PC-3 (cell line): Measurements from ENCODE around the gene AARS1. TPM values are rescaled to one million over a fixed set of nuclear protein-coding genes. Genes with fewer than 3 reads are reported as not detected.

Source experiments
- ATAC-seq: fragments of 200-7000 bp; cut with Tn5 transposase; 2 replicates; pipeline ENCODE4 v1.9.1; 2020; ENCODE audit warnings: mild to moderate bottlenecking, moderate library complexity
- BruUV-seq: library from RNA; stranded (reverse); fragments of 400-500 nt; replicated peaks from 2 replicates; lab custom pipeline; 2021; lab: Mats Ljungman, UMichigan
- CTCF ChIA-PET: fragments of 300-600 bp; sonication (Branson Sonifier 250); formaldehyde crosslinking; loops from one replicate; lab custom pipeline; 2022; ENCODE audit warnings: antibody characterized with exemption; lab: Charles Lee
- POLR2A ChIA-PET: fragments of 300-600 bp; sonication (Branson Sonifier 250); formaldehyde crosslinking; loops from one replicate; lab custom pipeline; 2022; ENCODE audit warnings: antibody characterized with exemption; ENCODE audit not compliant: unreplicated experiment; lab: Charles Lee
- DNase-seq: peaks from one replicate; pipeline ENCODE4 v3.0.0-alpha.2; 2015
- H2AFZ ChIP-seq: fragments of 300-600 bp; sonication (generic); 2 replicates; pipeline ENCODE4 v1.6.0; 2016; ENCODE audit warnings: antibody characterized with exemption, low read length
- H3F3A ChIP-seq: fragments of 300-600 bp; sonication (generic); one replicate; pipeline ENCODE4 v1.6.0; 2017; ENCODE audit warnings: antibody characterized with exemption, low read length, control low read depth, mild to moderate bottlenecking; ENCODE audit not compliant: unreplicated experiment
- H3K27ac ChIP-seq: fragments of 300-600 bp; sonication (generic); 2 replicates; pipeline ENCODE4 v1.5.1; 2016; ENCODE audit warnings: mild to moderate bottlenecking, low read length
- H3K27me3 ChIP-seq: fragments of 300-600 bp; sonication (generic); 2 replicates; pipeline ENCODE4 v1.6.1; 2016; ENCODE audit warnings: low read length, mixed read lengths
- H3K36me3 ChIP-seq: fragments of 300-600 bp; sonication (generic); 2 replicates; pipeline ENCODE4 v1.6.1; 2016; ENCODE audit warnings: low read depth, mixed run types, low read length, mixed read lengths
- H3K4me1 ChIP-seq: fragments of 300-600 bp; sonication (generic); 2 replicates; pipeline ENCODE4 v1.5.1; 2016; ENCODE audit warnings: low read length; ENCODE audit not compliant: insufficient read depth
- H3K4me2 ChIP-seq: fragments of 300-600 bp; sonication (generic); 2 replicates; pipeline ENCODE4 v1.6.0; 2016; ENCODE audit warnings: low read length
- H3K4me3 ChIP-seq: fragments of 300-600 bp; sonication (generic); 2 replicates; pipeline ENCODE4 v1.5.1; 2016; ENCODE audit warnings: mild to moderate bottlenecking, low read length, mixed read lengths
- H3K79me2 ChIP-seq: fragments of 300-600 bp; sonication (generic); 2 replicates; pipeline ENCODE4 v1.6.1; 2017; ENCODE audit warnings: low read length, mixed read lengths
- H3K9ac ChIP-seq: fragments of 300-600 bp; sonication (generic); 2 replicates; pipeline ENCODE4 v1.6.0; 2016; ENCODE audit warnings: mild to moderate bottlenecking, low read length
- H3K9me2 ChIP-seq: fragments of 300-600 bp; sonication (generic); replicated peaks from 2 replicates; pipeline ENCODE4 v1.6.1; 2016; ENCODE audit warnings: mixed run types, low read length, mixed read lengths
- H3K9me3 ChIP-seq: fragments of 300-600 bp; sonication (generic); 2 replicates; pipeline ENCODE4 v1.6.1; 2016; ENCODE audit warnings: low read length, mixed read lengths
- H4K20me1 ChIP-seq: fragments of 300-600 bp; sonication (generic); 2 replicates; pipeline ENCODE4 v1.6.1; 2016; ENCODE audit warnings: low read length, mixed read lengths
- EZH2 ChIP-seq: fragments of 300-600 bp; sonication (generic); IDR thresholded peaks from one replicate; pipeline ENCODE4 v1.6.1; 2017; ENCODE audit warnings: antibody characterized with exemption, mild to moderate bottlenecking, low read length; ENCODE audit not compliant: unreplicated experiment
- EZH2phosphoT487 ChIP-seq: fragments of 300-600 bp; sonication (generic); IDR thresholded peaks from 2 replicates; pipeline ENCODE4 v1.6.1; 2018; ENCODE audit warnings: mild to moderate bottlenecking, antibody characterized with exemption, low read length, borderline replicate concordance
- intact Hi-C: fragments of 100-400 bp; cut with micrococcal nuclease; formaldehyde crosslinking; loops from 2 replicates; pipeline ENCODE4 v1.9.0; 2023
- total RNA-seq: library from RNA; depleted of rRNA; stranded (reverse); fragments of >200 nt; gene quantifications from 2 replicates; pipeline ENCODE4 v1.2.3, GENCODE V29; 2014
- TF ChIP-seq, protein P1 (sequence below): fragments of 300-600 bp; sonication (generic); conservative IDR thresholded peaks from 2 replicates; pipeline ENCODE4 v1.5.1; 2017; ENCODE audit warnings: antibody characterized with exemption, low read depth, mild to moderate bottlenecking, low read length

The AARS1 gene
- total RNA-seq, 1 experiment from 2014 or later, result 60.9 TPM

DNA sequence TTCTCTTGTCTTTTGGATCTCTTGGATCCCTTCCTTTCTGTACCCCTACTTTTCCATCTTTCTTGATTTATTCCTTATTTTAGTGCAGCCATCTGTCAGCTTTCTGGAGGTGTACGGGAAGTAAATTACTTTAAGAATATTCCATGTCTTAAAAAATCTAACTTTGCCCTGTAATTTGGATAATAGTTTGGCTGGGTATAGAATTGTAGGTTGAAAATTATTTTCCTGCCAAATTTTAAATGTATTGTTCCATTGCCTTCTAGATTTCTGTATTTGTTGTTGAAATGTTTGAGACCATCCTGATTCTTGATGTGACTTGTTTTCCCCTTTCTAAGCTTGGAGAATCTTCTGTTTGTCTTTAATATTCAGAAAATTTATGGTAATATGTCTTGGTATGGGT is 11.8 kb upstream of the AARS1 start:
- no peaks in the 10 kb centered on the region for H4K20me1 ChIP-seq
- BruUV-seq, result no TSS peak
- CTCF ChIA-PET, result no interaction called here

DNA sequence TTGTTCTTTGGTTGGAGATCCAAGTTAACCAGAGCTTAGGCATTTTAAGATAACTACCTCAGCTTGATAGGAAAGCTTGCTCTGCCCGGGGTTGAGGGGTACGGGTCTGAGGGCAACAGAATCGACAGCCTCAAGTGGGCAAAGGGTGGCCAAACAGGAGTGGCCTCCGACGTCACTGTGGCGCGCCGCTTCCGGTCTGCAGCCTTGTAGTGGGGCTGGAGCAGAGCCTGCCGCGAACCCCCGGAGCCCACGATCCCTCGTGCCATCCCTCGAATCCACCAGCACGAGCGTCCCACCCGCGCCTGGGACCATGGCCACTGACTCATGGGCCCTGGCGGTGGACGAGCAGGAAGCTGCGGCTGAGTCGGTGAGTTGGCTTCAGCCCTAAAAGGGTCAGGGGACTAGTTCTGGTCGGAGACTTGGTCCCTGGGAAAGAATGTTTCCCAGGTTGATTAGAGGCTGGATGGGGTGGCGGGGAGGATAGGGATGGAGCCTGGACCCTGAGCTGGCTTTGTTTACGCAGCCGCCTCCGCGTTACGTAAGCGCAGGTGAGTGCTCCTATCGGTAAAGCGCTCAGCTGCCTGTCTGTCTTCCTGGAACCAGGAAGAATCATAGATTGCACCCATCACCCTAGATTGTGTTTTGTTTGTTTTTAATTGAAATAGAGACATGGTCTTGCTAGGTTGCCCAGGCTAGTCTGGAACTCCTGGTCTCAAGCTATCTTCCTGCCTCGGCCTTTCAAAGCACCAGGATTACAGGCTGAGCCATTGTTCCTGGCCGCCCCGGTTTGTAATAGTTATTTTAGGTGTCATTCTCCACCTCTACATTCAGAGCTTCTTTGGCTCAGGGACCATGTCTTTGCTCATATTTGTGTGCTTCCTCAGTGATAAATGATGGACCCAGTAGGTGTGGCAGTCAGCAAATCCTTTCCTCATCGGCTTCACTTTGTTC is 10.0 kb upstream of the AARS1 start, which contains the start of gene DDX19B:
TSS of gene DDX19B (plus strand) at position 199 of the 951 bp plus-strand sequence. CDS start at position 311, 112 bp downstream.
- TSS peak; percentile 70 for BruUV-seq
- H3K9me3 ChIP-seq, result 0 out of 2 replicates have a peak, but pooled peaks cover 6% of the 10 kb centered on the region
- ChIA-PET CTCF (interaction anchor here (0.5 kb wide), 1 partner anchor 32 kb away, joined by 3 read pairs; no protein-coding TSS in a partner anchor), POLR2A (interaction anchor here (0.8 to 1.0 kb wide), 2 partner anchors 10 to 32 kb away, joined by 3 read pairs; partner anchors contain the start of gene AARS1)
- intact Hi-C loops, result loop anchor here (2.0 kb wide), 1 partner anchor 48 kb away; the partner anchor contains the start of gene DDX19A
- no peaks in the 10 kb centered on the region for H3K9me2 ChIP-seq
- H3K4me1 ChIP-seq, result peaks cover 21% of the 10 kb centered on the region
- H3K27ac ChIP-seq, result peak within 1 kb of the TSS; percentile 70
- DNase-seq (peak; percentile 38), ATAC-seq (peak; percentile 69)
- TF ChIP-seq, protein P1, sequence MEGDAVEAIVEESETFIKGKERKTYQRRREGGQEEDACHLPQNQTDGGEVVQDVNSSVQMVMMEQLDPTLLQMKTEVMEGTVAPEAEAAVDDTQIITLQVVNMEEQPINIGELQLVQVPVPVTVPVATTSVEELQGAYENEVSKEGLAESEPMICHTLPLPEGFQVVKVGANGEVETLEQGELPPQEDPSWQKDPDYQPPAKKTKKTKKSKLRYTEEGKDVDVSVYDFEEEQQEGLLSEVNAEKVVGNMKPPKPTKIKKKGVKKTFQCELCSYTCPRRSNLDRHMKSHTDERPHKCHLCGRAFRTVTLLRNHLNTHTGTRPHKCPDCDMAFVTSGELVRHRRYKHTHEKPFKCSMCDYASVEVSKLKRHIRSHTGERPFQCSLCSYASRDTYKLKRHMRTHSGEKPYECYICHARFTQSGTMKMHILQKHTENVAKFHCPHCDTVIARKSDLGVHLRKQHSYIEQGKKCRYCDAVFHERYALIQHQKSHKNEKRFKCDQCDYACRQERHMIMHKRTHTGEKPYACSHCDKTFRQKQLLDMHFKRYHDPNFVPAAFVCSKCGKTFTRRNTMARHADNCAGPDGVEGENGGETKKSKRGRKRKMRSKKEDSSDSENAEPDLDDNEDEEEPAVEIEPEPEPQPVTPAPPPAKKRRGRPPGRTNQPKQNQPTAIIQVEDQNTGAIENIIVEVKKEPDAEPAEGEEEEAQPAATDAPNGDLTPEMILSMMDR, result no peak
- no peak for TF ChIP-seq EZH2phosphoT487
- no peak for TF ChIP-seq EZH2
- H4K20me1 ChIP-seq, result no peaks in the 10 kb centered on the region
- peaks cover 8% of the 10 kb centered on the region for H3K36me3 ChIP-seq
- H3K79me2 ChIP-seq, result peaks cover 40% of the 10 kb centered on the region
- peak within 1 kb of the TSS; percentile 92 for H2AFZ ChIP-seq
- H3K4me2 ChIP-seq, result peak within 1 kb of the TSS; percentile 93
- H3F3A ChIP-seq, result no peaks in the 10 kb centered on the region
- no peaks in the 10 kb centered on the region for H3K27me3 ChIP-seq
- H3K4me3 ChIP-seq, result peak within 1 kb of the TSS; percentile 95
- peak within 1 kb of the TSS; percentile 85 for H3K9ac ChIP-seq

More for the DNA sequence above, 11.8 kb upstream of the AARS1 start:
- no peak overlapping the region for H3K4me2 ChIP-seq
- DNase-seq (no peak), ATAC-seq (no peak)
- peaks cover 8% of the 10 kb centered on the region for H3K36me3 ChIP-seq
- no peaks in the 10 kb centered on the region for H3K27me3 ChIP-seq
- H3K4me3 ChIP-seq, result no peak overlapping the region
- H3F3A ChIP-seq, result no peaks in the 10 kb centered on the region
- H3K79me2 ChIP-seq, result peaks cover 43% of the 10 kb centered on the region
- no peaks in the 10 kb centered on the region for H3K9me2 ChIP-seq
- no peak overlapping the region for H2AFZ ChIP-seq
- 0 out of 2 replicates have a peak, but pooled peaks cover 6% of the 10 kb centered on the region for H3K9me3 ChIP-seq
- no peak overlapping the region for H3K27ac ChIP-seq
- H3K4me1 ChIP-seq, result peaks cover 29% of the 10 kb centered on the region
- TF ChIP-seq, protein P1, result no peak
- TF ChIP-seq EZH2phosphoT487 (no peak), EZH2 (no peak)
- intact Hi-C loops, result no loop called here
- no peak overlapping the region for H3K9ac ChIP-seq
- POLR2A ChIA-PET, result no interaction called here
